ENCODE measurements around the gene NRSN2.
"Not testable (repeated sequence)": the region's sequence is repeated elsewhere in the genome, so short reads cannot be mapped to it uniquely, and the experiment has no call there.

NRSN2 gene

DNA sequence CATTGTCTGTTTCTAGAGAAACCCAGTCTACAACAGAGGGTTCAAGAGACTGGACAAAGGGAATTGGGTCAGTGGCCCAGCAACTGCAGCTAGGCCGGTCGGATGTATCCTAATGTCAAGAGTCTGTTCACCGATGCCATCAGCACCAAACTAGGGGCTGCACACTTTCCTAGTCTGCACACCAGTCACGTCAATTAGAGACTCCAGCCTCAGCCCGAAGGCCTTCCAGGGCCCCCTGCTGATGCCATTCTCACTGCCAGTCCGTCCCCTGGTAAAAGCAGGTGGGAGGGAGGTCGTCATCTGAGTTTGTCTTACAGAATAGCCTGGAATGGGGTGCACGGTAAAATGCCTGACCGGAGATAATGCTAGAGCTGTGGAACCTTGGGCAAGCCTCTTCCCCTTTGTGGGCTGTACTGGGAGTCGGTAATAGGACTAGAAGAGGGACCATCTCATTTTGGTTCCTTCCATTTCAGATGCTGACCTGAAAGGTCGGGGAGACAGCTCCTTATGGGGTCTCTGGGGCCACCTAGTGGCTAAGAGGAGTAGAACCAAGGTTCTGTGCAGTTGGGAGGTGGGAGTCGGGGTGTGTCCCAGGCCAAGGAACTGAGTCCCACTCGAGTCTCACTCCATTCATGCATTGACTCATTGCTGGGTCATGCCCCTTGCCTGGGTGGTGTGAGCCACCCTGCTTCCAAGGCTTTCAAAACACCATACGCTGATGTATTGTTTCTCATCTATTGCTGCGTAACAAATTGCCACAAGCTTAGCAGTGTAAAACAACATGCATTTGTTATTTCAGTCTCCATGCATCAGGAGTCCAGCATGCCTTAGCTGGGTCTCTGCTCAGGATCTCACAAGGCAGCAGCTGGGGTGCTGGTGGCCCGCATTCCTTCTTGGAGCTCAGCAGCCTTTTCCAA is 16.4 kb upstream of the NRSN2 start:
- no peaks in the 10 kb centered on the region for H3K27me3 ChIP-seq (replicated peaks; ENCODE audit: control insufficient read depth, insufficient read depth, low read length)
- no peak overlapping the region for H3K4me3 ChIP-seq (replicated peaks; ENCODE audit: low read depth, low read length)
- no peak for DNase-seq (ENCODE audit: extremely low read depth, insufficient read length)
- TF ChIP-seq, protein P1, sequence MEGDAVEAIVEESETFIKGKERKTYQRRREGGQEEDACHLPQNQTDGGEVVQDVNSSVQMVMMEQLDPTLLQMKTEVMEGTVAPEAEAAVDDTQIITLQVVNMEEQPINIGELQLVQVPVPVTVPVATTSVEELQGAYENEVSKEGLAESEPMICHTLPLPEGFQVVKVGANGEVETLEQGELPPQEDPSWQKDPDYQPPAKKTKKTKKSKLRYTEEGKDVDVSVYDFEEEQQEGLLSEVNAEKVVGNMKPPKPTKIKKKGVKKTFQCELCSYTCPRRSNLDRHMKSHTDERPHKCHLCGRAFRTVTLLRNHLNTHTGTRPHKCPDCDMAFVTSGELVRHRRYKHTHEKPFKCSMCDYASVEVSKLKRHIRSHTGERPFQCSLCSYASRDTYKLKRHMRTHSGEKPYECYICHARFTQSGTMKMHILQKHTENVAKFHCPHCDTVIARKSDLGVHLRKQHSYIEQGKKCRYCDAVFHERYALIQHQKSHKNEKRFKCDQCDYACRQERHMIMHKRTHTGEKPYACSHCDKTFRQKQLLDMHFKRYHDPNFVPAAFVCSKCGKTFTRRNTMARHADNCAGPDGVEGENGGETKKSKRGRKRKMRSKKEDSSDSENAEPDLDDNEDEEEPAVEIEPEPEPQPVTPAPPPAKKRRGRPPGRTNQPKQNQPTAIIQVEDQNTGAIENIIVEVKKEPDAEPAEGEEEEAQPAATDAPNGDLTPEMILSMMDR (IDR thresholded peaks at IDR 0.05; ENCODE audit: insufficient read depth, low read length, poor library complexity, severe bottlenecking): peak; percentile 91
- H3K36me3 ChIP-seq (ENCODE audit: control insufficient read depth, insufficient read depth, low read length): no peaks in the 10 kb centered on the region

GRCh38 chr20:334578-334977 is 12.3 kb upstream of the NRSN2 start:
- Histone ChIP-seq H3K36me3 (ENCODE audit: control insufficient read depth, insufficient read depth, low read length) (no peaks in the 10 kb centered on the region), H3K27me3 (replicated peaks; ENCODE audit: control insufficient read depth, insufficient read depth, low read length) (no peaks in the 10 kb centered on the region), H3K4me3 (replicated peaks; ENCODE audit: low read depth, low read length) (no peak overlapping the region)
- no peak for DNase-seq (ENCODE audit: extremely low read depth, insufficient read length)
- TF ChIP-seq, protein P1 (IDR thresholded peaks at IDR 0.05; ENCODE audit: insufficient read depth, low read length, poor library complexity, severe bottlenecking): no peak

DNA sequence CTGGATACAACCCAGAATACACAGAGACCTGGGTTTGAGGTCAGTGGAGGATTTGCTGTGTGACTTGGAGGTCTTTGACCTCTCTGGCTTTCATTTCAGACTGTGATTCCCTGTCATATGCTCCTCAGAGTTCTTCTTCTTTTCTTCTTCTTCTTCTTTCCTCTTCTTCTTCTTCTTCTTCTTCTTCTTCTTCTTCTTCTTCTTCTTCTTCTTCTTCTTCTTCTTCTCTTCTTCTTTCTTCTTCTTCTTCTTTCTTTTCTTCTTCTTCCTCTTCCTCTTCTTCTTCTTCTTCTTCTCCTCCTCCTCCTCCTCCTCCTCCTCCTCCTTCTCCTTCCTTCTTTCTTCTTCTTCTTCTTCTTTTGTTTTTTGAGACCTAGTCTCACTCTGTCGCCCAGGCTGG is 10.9 kb upstream of the NRSN2 start:
- H3K4me3 ChIP-seq (replicated peaks; ENCODE audit: low read depth, low read length); DNase-seq (ENCODE audit: extremely low read depth, insufficient read length); H3K36me3 ChIP-seq (ENCODE audit: control insufficient read depth, insufficient read depth, low read length); H3K27me3 ChIP-seq (replicated peaks; ENCODE audit: control insufficient read depth, insufficient read depth, low read length): not testable (repeated sequence)

DNA sequence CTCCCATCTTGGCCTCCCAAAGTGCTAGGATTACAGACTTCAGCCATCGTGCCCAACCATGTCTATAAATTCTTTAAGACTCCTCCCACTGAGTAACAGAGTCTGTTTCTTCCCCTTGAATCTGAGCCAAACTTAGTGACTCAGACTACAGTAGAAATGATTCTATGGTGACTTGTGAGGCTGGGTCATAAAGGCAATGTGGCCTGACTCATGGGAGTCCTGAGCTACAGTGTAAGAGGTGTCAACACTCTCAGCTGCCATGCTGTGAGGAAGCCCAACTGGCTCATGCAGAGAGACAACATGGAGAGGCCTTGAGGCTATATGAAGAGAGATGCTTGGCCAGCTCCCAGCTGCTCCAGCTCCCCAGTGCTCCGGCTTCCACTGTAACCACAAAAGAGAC is 5.2 kb upstream of the NRSN2 start:
- TF ChIP-seq, protein P1 (IDR thresholded peaks at IDR 0.05; ENCODE audit: insufficient read depth, low read length, poor library complexity, severe bottlenecking): no peak
- no peaks in the 10 kb centered on the region for H3K27me3 ChIP-seq (replicated peaks; ENCODE audit: control insufficient read depth, insufficient read depth, low read length)
- DNase-seq (ENCODE audit: extremely low read depth, insufficient read length): no peak
- H3K36me3 ChIP-seq (ENCODE audit: control insufficient read depth, insufficient read depth, low read length): no peaks in the 10 kb centered on the region
- no peak overlapping the region for H3K4me3 ChIP-seq (replicated peaks; ENCODE audit: low read depth, low read length)

GRCh38 chr20:343107-343506 is 3.8 kb upstream of the NRSN2 start:
- TF ChIP-seq, protein P1 (IDR thresholded peaks at IDR 0.05; ENCODE audit: insufficient read depth, low read length, poor library complexity, severe bottlenecking): no peak
- no peaks in the 10 kb centered on the region for H3K36me3 ChIP-seq (ENCODE audit: control insufficient read depth, insufficient read depth, low read length)
- DNase-seq (ENCODE audit: extremely low read depth, insufficient read length): no peak
- H3K4me3 ChIP-seq (replicated peaks; ENCODE audit: low read depth, low read length): no peak overlapping the region
- H3K27me3 ChIP-seq (replicated peaks; ENCODE audit: control insufficient read depth, insufficient read depth, low read length): no peaks in the 10 kb centered on the region

GRCh38 chr20:346033-346639 is 775 bp upstream of the NRSN2 start:
- DNase-seq (ENCODE audit: extremely low read depth, insufficient read length): no peak
- Histone ChIP-seq H3K36me3 (ENCODE audit: control insufficient read depth, insufficient read depth, low read length) (no peaks in the 10 kb centered on the region), H3K4me3 (replicated peaks; ENCODE audit: low read depth, low read length) (peak overlapping the region; percentile 86)

More at GRCh38 chr20:346033-346639, 775 bp upstream of the NRSN2 start:
- TF ChIP-seq, protein P1 (IDR thresholded peaks at IDR 0.05; ENCODE audit: insufficient read depth, low read length, poor library complexity, severe bottlenecking): no peak
- H3K27me3 ChIP-seq (replicated peaks; ENCODE audit: control insufficient read depth, insufficient read depth, low read length): no peaks in the 10 kb centered on the region

Measured in GM06990 (cell line).